ENCODE measurements around the gene SGCB.

- TF ChIP-seq CTCF (IDR thresholded peaks at IDR 0.05) (no peak), EZH2 (IDR thresholded peaks at IDR 0.05; ENCODE audit: borderline replicate concordance, insufficient read depth, low read depth, low read length, poor library complexity, severe bottlenecking) (no peak)
Observed at GRCh38 chr4:52015366-52015765, 22.7 kb downstream of the SGCB start.

Measured in B cell (primary cell).